HL-60 (cell line): ENCODE measurements around the gene CAMTA1.

ENCODE experiments used
- POLR2AphosphoS5 ChIP-seq: IDR thresholded peaks from 2 replicates; pipeline ENCODE4 v1.6.1; 2012; ENCODE audit warnings: low read depth
- TF ChIP-seq, protein P1 (sequence below): IDR thresholded peaks from one replicate; pipeline ENCODE4 v1.5.1; 2011; ENCODE audit warnings: low read length, control low read depth, inconsistent platforms; ENCODE audit not compliant: insufficient read depth

DNA sequence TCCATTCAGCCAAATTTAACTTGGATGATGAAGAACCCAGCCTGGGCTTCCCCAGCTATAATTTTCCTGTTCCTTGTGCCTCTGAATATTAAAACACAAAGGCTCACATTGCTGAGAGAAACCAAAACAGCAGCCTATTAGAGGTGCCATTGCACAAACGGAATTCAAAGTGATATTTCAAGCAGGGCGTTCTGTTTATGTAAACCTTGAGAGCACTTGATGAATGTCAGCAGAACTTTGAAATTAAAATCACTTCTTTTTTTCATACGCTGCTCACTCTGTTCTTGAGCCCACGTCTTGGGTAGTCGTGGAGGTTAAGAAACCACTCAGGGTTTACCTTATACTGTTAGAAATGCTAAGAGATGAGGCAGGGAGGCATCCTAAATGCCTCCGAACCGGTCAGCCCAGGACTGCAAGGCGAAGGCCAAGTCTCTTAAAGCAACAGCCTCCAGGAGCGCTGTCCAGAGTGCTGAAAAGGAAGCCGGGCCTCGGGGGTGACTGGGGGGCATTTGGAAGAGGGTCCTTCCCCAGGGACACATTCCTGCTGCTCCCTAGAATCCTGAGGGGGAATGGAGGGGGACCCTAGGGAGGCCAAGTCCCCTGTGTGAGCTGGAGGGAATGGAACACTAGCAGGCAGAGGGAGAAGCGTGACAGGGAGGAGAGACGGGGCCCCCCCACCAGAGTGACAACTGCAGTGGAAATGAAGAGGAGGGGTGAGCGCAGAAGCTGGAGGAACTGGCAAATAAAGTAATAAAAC is 831.0 kb downstream of the CAMTA1 start:
- TF ChIP-seq, protein P1, sequence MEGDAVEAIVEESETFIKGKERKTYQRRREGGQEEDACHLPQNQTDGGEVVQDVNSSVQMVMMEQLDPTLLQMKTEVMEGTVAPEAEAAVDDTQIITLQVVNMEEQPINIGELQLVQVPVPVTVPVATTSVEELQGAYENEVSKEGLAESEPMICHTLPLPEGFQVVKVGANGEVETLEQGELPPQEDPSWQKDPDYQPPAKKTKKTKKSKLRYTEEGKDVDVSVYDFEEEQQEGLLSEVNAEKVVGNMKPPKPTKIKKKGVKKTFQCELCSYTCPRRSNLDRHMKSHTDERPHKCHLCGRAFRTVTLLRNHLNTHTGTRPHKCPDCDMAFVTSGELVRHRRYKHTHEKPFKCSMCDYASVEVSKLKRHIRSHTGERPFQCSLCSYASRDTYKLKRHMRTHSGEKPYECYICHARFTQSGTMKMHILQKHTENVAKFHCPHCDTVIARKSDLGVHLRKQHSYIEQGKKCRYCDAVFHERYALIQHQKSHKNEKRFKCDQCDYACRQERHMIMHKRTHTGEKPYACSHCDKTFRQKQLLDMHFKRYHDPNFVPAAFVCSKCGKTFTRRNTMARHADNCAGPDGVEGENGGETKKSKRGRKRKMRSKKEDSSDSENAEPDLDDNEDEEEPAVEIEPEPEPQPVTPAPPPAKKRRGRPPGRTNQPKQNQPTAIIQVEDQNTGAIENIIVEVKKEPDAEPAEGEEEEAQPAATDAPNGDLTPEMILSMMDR, result no peak
- no peak for TF ChIP-seq POLR2AphosphoS5
